Right renal cortex interstitium (tissue), 3 donors: ENCODE data around the gene SLC19A2. TPM values are rescaled to one million over a fixed set of nuclear protein-coding genes. Genes with fewer than 3 reads are reported as not detected.
A peak's percentile ranks its signal among the peaks of the same experiment; 100 is the strongest.

ENCODE experiments used
- DNase-seq, 3 donors: peaks; one replicate each; pipeline ENCODE4 v3.0.0-alpha.2; 2013; ENCODE audit warnings: low read depth in 3 of 3, low spot score in 2 of 3
- polyA plus RNA-seq, 3 donors: library from polyadenylated mRNA; unstranded; fragments of 120-200 nt; gene quantifications; one replicate each; pipeline ENCODE4 v1.2.1, GENCODE V29; 2013; ENCODE audit not compliant: insufficient read length in 3 of 3

Gene SLC19A2
- polyA plus RNA-seq, 3 donors = 16.6 to 20.3 (median 18.5) TPM

- DNase-seq = no peak
Observed at GRCh38 chr1:169478094-169478672, 7.6 kb downstream of the SLC19A2 start.

DNA sequence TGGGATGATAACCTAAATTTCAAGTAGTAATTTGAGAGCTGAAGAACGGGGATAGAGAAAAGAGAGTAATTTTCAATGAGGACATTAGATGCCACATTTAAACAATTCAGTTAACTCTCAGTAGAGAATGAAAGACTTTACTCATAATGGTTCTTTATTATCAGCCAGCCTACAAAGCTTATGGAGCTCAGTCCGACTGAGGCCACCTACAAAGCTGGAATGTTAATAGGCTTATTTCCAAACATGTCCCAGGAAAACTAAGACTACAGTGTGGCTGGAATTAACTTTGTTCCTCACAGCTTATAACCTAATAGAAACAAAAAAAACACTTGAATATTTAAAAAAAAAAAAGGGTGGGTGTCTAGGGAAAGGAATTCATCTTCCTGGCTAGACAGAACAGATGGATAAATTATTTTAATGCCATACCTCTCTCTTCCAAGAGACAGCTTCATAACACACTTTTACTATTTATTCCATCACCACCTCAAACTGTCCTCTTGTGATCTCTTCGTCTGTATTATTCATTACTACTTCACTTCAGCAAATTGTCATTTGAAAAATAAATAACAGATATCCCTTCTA, 9.8 kb downstream of the SLC19A2 start:
- no peak for DNase-seq

DNA sequence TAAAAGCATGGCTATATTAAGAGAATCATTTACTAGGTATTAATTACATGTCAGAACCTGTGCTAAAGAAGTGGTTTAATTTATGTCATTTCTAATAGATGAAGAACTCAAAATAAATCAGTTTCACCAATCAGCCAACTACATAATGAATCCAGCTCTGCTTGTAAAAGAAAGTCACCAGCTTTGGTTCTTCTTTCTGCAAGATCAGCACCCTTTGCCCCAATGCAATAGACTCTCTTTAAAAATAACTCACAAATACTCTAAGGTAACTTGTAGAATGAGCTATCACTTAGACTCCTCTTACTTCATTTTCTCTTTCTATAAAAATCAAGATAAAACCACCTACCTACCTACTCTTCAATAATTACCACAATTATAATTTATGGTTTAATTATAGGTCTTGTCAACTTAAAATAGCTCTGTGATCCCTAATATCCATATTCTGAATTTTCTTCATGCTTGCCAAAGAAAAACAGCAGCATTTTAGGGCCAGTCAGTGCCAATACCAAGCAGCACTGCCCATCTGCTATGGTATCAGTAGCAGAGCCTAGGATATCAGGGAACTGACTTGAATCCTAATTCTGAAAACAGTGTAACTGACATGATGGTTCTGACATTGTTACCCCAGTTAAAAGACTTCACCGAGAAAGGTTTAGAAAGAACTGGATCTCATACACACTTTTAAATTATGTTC, 11.3 kb downstream of the SLC19A2 start:
- DNase-seq = no peak

DNA sequence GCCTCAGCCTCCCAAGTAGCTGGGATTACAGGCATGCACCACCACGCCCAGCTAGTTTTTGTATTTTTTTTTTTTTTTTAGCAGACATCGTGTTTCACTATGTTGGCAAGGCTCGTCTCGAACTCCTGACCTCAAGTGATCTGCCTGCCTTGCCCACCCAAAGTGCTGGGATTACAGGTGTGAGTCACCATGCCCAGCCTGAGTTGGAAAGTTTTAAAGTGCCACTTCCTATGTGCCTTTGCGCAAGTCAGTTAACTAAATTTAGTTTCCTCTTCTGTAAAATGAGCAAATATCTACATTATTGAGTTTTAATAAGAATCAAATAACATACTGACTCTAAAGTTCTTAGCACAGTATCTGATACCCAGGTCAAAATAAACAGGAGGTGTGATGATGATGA, 12.4 kb downstream of the SLC19A2 start:
- DNase-seq = no peak

- DNase-seq = no peak
Observed at GRCh38 chr1:169472738-169473137, 13.0 kb downstream of the SLC19A2 start.

- no peak for DNase-seq
Observed at GRCh38 chr1:169468982-169469381, 16.8 kb downstream of the SLC19A2 start.

DNA sequence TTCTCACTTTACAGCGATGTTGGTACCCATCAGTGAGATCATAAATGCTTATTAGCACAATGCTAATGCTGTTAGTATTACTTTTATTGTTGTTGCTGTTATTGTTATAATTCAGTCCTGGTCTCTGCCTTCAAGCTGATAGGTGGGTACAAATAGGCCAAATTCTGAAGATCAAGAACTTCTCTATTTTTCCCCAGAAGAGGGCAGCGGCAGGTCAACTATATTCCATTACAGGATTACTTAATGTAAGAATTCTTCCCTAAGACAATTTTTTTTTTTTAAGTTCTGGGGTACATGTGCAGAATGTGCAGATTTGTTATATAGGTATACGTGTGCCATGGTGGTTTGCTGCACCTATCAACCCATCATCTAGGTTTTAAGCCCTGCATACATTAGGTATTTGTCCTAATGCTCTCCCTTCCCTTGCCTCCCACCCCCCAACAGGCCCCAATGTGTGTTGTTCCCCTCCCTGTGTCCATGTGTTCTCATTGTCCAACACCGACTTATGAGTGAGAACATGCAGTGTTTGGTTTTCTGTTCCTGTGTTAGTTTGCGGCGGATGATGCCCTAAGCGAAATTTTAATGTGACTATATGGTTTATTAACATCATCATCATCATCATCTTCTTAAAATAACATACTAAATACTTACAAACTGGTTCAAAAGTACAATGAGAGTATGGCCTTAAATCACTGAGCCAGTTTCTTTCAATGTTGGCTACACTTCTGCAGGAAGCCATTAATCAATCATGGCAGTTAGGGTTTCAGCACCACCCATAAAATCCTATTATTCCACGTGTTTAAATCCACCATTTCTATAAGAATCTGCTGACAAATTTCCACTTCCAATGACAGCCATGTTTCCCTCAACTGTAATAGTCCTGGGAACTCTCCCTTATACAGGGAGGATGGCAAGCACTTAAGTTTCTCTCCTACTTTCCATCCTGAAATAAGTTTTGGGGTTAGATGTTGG, 19.2 kb downstream of the SLC19A2 start:
- no peak for DNase-seq

- no peak for DNase-seq
Observed at GRCh38 chr1:169465281-169465680, 20.5 kb downstream of the SLC19A2 start.

GRCh38 chr1:169462385-169462784, 23.4 kb downstream of the SLC19A2 start:
- no peak for DNase-seq

DNA sequence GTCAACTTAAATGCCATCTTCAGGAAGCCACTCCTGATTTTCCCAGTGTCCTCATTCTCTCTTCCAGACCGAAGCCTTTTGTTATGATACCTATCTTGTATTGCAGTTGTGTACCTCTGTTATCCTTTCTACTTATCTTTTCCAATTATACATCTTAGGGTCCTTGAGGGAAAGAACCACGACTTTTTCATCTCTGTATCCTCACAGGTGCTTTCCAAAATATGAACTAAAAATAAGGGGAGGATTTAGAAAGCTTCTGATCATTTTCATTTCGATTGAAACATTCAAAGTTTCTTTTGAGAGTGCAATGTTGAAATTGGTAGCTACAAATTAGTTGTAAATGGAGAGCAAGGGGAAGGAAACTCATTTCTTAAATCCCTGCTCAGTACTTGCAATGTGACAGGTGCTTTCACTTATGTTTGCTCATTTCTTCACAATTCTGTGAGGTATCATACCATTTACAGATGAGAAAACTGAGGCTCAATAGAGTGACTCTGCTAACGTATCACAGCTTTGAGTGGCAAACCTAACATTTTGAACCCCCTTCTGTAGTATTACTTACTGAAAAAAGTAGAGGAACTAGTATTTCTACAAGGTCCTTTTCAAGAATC, 24.2 kb downstream of the SLC19A2 start:
- no peak for DNase-seq

GRCh38 chr1:169460191-169460833, 25.4 kb downstream of the SLC19A2 start:
- no peak for DNase-seq

- DNase-seq = no peak
Observed at GRCh38 chr1:169457443-169457842, 28.3 kb downstream of the SLC19A2 start.

GRCh38 chr1:169456029-169456428, 29.7 kb downstream of the SLC19A2 start:
- no peak for DNase-seq

DNA sequence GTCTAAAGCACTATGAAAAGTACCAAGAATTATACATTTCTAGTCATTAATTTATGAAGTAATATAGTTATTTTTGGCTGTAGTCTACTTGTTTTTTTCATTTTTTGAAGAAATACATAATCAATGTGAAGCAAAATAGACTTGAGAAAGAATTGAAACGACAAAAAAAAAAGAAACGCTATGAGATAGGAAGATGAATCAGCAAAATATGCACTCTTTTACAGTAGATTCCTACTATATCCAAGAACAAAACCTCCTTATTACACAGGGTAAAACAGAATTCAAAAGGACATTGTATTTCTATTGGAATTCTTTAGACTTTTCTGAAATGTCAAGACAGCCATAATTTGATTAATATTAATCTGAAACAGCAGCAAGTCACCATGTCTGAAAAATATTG, 32.8 kb downstream of the SLC19A2 start:
- no peak for DNase-seq

GRCh38 chr1:169451218-169451824, 34.4 kb downstream of the SLC19A2 start:
- DNase-seq = no peak

GRCh38 chr1:169443923-169444322, 41.8 kb downstream of the SLC19A2 start:
- no peak for DNase-seq

GRCh38 chr1:169427081-169427641, 58.6 kb downstream of the SLC19A2 start, which contains the start of gene CCDC181:
Gene CCDC181, minus strand, starts transcription at chr1:169427474. Its CDS starts 2,547 bp downstream, at chr1:169424927.
- peak; percentile 52 to 75 (median 70) for DNase-seq

GRCh38 chr1:169426174-169426705, 59.5 kb downstream of the SLC19A2 start:
- DNase-seq = no peak

GRCh38 chr1:169421309-169421708, 64.4 kb downstream of the SLC19A2 start:
- DNase-seq = no peak
